CD4-positive, CD25-positive, alpha-beta regulatory T cell (primary cell): ENCODE data around the gene PAM16. TPM values are rescaled to one million over a fixed set of nuclear protein-coding genes. Genes with fewer than 3 reads are reported as not detected.

Experiments
- ATAC-seq, 2 donors: fragments of 150-1000 bp; cut with Tn5 transposase; one replicate each; pipeline ENCODE4 v1.10.0; 2021; ENCODE audit warnings: low read depth in 2 of 2, moderate number of reproducible peaks in 2 of 2, moderate library complexity in 1 of 2
- DNase-seq, 3 donors: peaks; one replicate each; pipeline versions ENCODE4 v3.0.0 to v3.0.0-alpha.2; 2012 to 2022; ENCODE audit warnings: mixed read lengths in 1 of 3
- H3K27ac ChIP-seq: one replicate; pipeline ENCODE4 v1.7.0; 2013; ENCODE audit warnings: mild to moderate bottlenecking, low read length; ENCODE audit not compliant: insufficient read depth, poor library complexity, severe bottlenecking
- H3K27me3 ChIP-seq: one replicate; pipeline ENCODE4 v1.7.0; 2013; ENCODE audit warnings: low read length; ENCODE audit not compliant: control insufficient read depth, insufficient read depth
- H3K36me3 ChIP-seq: one replicate; pipeline ENCODE4 v1.7.0; 2013; ENCODE audit warnings: mild to moderate bottlenecking, low read length, moderate library complexity; ENCODE audit not compliant: control insufficient read depth, insufficient read depth
- H3K4me1 ChIP-seq: 2 replicates; pipeline ENCODE4 v1.7.0; 2013; ENCODE audit warnings: mild to moderate bottlenecking, low read length; ENCODE audit not compliant: insufficient read depth, control insufficient read depth, poor library complexity, severe bottlenecking
- H3K4me3 ChIP-seq: one replicate; pipeline ENCODE4 v1.7.0; 2013; ENCODE audit warnings: low read depth, mild to moderate bottlenecking, low read length, moderate library complexity
- H3K9me3 ChIP-seq, 2 experiments: 1 replicate in 1 of 2; 2 replicates in 1 of 2; pipeline ENCODE4 v1.7.0; 2013; ENCODE audit warnings: low read length in 2 of 2, mild to moderate bottlenecking in 1 of 2, moderate library complexity in 1 of 2; ENCODE audit not compliant: control insufficient read depth in 2 of 2
- H3K27ac Mint-ChIP-seq, 3 donors: one replicate each; pipeline ENCODE4 v1.8.0; 2020 to 2022; ENCODE audit warnings: mild to moderate bottlenecking in 3 of 3, mixed read lengths in 3 of 3, moderate library complexity in 2 of 3
- H3K27me3 Mint-ChIP-seq: one replicate; pipeline ENCODE4 v1.8.0; 2022; ENCODE audit warnings: mild to moderate bottlenecking, mixed read lengths
- H3K36me3 Mint-ChIP-seq: one replicate; pipeline ENCODE4 v1.8.0; 2020; ENCODE audit warnings: mixed read lengths
- H3K4me1 Mint-ChIP-seq, 4 donors: one replicate each; pipeline ENCODE4 v1.8.0; 2020 to 2022; ENCODE audit warnings: mixed read lengths in 4 of 4, mild to moderate bottlenecking in 1 of 4
- H3K4me3 Mint-ChIP-seq, 4 donors: one replicate each; pipeline ENCODE4 v1.8.0; 2020 to 2022; ENCODE audit warnings: mild to moderate bottlenecking in 4 of 4, mixed read lengths in 4 of 4, moderate library complexity in 3 of 4
- H3K9me3 Mint-ChIP-seq, 7 donors: one replicate each; pipeline ENCODE4 v1.8.0; 2020 to 2022; ENCODE audit warnings: mixed read lengths in 7 of 7, mild to moderate bottlenecking in 3 of 7, moderate library complexity in 2 of 7
- polyA plus RNA-seq, 4 donors: library from polyadenylated mRNA; unstranded; fragments of 300-500 nt; fragmentation: Illumina TruSeq; gene quantifications; one replicate each; pipeline ENCODE4 v1.2.3, GENCODE V29; 2021
- total RNA-seq: library from RNA; stranded (reverse); gene quantifications from one replicate; pipeline ENCODE4 v1.2.3, GENCODE V29; 2022

PAM16 gene
- total and polyA plus RNA-seq, 5 donors from 2014 or later: 26.2 to 44.9 (median 39.6) TPM

DNA sequence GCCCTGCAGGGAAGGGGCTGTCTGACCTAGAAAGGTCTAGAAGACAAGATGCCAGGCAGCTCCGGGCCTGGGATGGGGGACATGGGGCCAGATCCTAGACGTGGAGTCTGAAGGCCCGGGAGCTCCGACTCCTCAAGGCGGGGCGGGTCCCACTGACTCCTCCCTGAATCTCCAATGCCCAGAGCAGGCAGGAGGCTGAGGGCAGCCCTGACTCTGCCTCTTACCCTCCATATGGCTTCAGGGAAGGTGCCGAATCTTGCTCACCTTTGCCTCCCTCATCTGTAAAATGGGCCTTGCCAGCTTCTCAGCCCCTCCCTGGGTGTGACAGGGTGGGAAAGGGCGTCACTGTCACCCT is 35.3 kb upstream of the PAM16 start:
- H3K36me3 Mint-ChIP-seq: peaks cover 7% of the 10 kb centered on the region
- ATAC-seq: no peak
- peaks cover 68% of the 10 kb centered on the region for H3K36me3 ChIP-seq

DNA sequence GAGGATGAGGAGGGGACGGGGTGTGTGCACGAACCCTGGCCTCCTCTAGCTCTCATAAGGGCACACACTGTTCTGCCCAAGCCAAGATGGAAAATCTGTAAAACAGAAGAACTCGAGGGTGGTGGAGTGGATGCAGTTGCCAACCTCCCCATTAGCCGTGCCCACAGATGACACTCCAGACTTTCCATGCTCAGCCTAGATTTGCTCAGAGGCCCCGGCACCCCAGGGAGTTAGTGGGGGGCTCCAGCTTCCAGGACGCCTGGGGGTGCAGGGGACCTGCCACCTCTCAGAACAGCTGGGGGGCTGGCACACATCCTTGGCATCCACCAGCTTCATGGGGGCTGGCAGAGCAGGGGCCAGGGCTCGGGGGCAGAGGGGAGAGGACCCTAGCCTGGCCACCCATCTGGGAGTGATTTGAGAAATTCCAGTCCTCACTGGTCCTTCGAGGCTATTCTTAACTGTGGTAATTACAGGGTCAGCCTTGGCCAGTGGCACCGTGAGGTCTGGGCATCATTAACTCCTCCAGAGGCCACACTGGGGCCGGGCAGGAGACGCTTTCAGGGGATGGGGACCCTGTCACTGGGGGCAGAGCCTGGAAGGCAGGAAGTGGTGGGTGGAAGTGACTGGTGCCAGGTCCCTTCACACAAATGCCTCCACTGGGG is 34.8 kb upstream of the PAM16 start:
- DNase-seq: no peak
- Histone ChIP-seq H3K4me3 (no peak overlapping the region), H3K27me3 (no peaks in the 10 kb centered on the region), H3K9me3 (no peaks in the 10 kb centered on the region), H3K4me1 (no peaks in the 10 kb centered on the region), H3K27ac (no peak overlapping the region), H3K36me3 (peaks cover 72% of the 10 kb centered on the region)
- ATAC-seq: no peak
- H3K27me3 Mint-ChIP-seq: no peaks in the 10 kb centered on the region
- peak overlapping the region in 1 of 3 donors; percentile 26 for H3K27ac Mint-ChIP-seq
- no peak overlapping the region for H3K4me3 Mint-ChIP-seq
- peaks cover 0 to 2% (median 0%) of the 10 kb centered on the region in 4 donors for H3K4me1 Mint-ChIP-seq
- H3K9me3 Mint-ChIP-seq: peaks cover 0 to 3% (median 0%) of the 10 kb centered on the region in 7 donors
- peaks cover 7% of the 10 kb centered on the region for H3K36me3 Mint-ChIP-seq

More for the DNA sequence above, 35.3 kb upstream of the PAM16 start:
- H3K27me3 Mint-ChIP-seq: no peaks in the 10 kb centered on the region
- no peaks in the 10 kb centered on the region for H3K4me1 ChIP-seq
- no peak overlapping the region for H3K27ac ChIP-seq
- no peak for DNase-seq
- H3K27me3 ChIP-seq: no peaks in the 10 kb centered on the region
- H3K4me1 Mint-ChIP-seq: peaks cover 0 to 2% (median 0%) of the 10 kb centered on the region in 4 donors
- peaks cover 0 to 2% (median 0%) of the 10 kb centered on the region in 7 donors for H3K9me3 Mint-ChIP-seq
- H3K9me3 ChIP-seq: no peaks in the 10 kb centered on the region
- H3K4me3 ChIP-seq: no peak overlapping the region
- H3K4me3 Mint-ChIP-seq: no peak overlapping the region
- H3K27ac Mint-ChIP-seq: peak overlapping the region in 1 of 3 donors; percentile 63

DNA sequence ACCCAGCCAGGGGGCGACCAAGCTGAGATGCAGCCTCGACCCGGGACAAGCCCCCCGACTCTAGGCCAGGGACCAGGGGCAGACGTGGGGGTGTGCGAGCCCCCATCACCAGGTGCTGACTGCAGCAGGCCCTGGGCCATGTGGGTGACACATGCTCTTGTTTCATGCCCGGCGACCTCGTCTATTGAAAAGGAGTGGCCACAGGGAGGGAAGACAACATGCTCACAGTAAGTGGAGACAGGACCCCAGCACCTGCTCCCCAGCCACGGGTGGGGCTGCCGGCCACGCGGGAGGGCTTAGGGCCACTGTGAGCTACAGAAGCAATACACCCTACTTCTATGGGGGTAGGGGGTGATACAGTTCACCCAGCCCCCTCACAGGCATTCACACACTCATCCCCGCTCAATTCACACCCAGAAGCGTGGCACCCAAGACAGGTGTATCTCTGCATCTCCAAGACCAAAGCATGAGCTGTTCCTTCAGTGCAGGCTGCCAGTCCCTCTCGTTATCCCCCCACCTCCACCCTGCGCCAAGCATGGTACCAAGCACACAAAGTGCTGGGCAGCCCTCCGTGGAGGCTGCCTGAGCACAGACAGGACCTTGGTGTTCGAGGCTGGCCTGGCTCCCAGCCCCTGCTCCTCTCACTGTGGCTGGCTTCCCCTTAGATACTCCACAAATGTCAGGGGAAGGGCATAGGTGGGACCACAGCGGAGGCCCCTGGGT is 34.1 kb upstream of the PAM16 start:
- no peaks in the 10 kb centered on the region for H3K9me3 ChIP-seq
- peaks cover under 1% of the 10 kb centered on the region for H3K4me1 ChIP-seq
- Mint-ChIP-seq H3K4me1 (peaks cover 0 to 2% (median 0%) of the 10 kb centered on the region in 4 donors), H3K36me3 (peaks cover 6% of the 10 kb centered on the region), H3K9me3 (peaks cover 0 to 3% (median 0%) of the 10 kb centered on the region in 7 donors), H3K27ac (peak overlapping the region in 2 of 3 donors; percentile 26 to 31), H3K4me3 (no peak overlapping the region), H3K27me3 (no peaks in the 10 kb centered on the region)
- DNase-seq: no peak
- no peak overlapping the region for H3K27ac ChIP-seq
- no peaks in the 10 kb centered on the region for H3K27me3 ChIP-seq
- ATAC-seq: no peak
- H3K36me3 ChIP-seq: peaks cover 72% of the 10 kb centered on the region
- no peak overlapping the region for H3K4me3 ChIP-seq

DNA sequence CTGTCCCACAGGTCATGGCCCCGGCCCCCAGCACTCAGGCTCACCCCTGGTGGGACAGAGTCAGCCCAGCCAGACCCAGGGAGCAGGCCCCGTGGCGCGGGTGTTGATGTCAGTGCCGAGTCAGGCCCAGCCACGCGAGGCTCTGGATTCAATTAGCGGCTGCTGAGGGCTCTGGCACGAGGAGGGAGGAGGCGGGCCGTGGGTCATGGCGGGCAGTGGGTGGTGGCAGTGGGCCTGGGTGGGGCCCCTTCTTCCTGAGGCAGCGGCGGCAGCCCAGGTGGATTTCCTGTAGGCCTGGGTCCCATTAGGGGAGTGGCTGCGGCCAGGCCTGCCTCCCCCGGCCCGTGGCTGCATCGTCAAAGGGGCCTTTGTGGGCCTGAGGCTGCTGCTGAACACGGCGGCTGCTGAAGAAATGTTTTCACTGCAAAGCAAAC is 33.4 kb upstream of the PAM16 start:
- Histone ChIP-seq H3K27ac (no peak overlapping the region), H3K4me1 (peaks cover 3% of the 10 kb centered on the region), H3K27me3 (no peaks in the 10 kb centered on the region), H3K36me3 (peaks cover 65% of the 10 kb centered on the region), H3K9me3 (no peaks in the 10 kb centered on the region), H3K4me3 (no peak overlapping the region)
- H3K27me3 Mint-ChIP-seq: no peaks in the 10 kb centered on the region
- H3K36me3 Mint-ChIP-seq: no peaks in the 10 kb centered on the region
- no peak overlapping the region for H3K27ac Mint-ChIP-seq
- no peak for DNase-seq
- H3K9me3 Mint-ChIP-seq: peaks cover 0 to 3% (median 0%) of the 10 kb centered on the region in 7 donors
- no peak overlapping the region for H3K4me3 Mint-ChIP-seq
- no peak for ATAC-seq
- peaks cover 0 to 2% (median 0%) of the 10 kb centered on the region in 4 donors for H3K4me1 Mint-ChIP-seq

DNA sequence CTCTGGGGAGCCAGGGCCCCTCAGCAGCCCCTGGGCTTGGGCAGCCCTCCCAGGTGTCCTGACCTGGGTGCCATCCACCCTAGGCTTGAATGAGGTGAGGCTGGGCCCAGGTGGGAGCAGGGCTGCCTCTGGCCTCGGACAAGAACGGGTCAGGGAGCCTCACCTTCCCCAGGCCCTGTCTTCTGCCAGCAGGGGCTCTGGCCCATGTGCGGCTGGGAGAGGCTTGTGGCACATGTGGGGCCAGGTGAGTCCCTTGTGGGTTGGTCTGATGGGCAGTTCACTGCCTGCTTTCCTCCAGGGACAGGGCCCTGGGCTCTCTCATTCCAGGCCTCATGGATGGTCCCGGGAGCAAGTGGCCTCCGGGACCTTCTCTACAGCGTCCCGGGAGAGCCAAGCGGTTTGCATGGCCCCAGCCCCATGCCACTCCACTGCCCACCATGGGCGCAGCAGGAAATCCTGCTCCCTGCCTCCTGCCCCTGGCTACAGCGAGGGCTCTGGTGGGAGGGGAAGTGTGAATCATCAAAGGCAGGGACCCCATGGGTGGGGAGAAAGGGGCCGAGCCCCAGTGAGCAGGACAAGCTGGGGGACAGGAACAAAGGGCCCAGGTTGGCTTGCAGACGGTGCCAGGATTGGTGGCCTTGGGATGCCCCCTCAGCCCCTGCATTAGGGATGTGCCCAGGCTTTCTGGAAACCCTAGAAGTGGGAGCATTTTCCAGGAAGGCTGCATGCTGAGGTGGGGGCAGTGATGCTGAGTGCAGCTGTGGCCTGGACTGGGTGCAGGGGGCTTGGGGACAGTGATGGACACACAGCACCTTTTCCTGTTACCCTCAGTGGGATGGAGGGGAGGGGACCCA is 32.7 kb upstream of the PAM16 start:
- Histone ChIP-seq H3K27me3 (no peaks in the 10 kb centered on the region), H3K27ac (no peak overlapping the region), H3K4me1 (peaks cover 3% of the 10 kb centered on the region), H3K9me3 (no peaks in the 10 kb centered on the region), H3K36me3 (peaks cover 62% of the 10 kb centered on the region), H3K4me3 (no peak overlapping the region)
- no peak for ATAC-seq
- peaks cover 0 to 3% (median 0%) of the 10 kb centered on the region in 7 donors for H3K9me3 Mint-ChIP-seq
- H3K4me3 Mint-ChIP-seq: no peak overlapping the region
- DNase-seq: no peak
- no peaks in the 10 kb centered on the region for H3K27me3 Mint-ChIP-seq
- H3K4me1 Mint-ChIP-seq: peaks cover 0 to 4% (median 0%) of the 10 kb centered on the region in 4 donors
- no peak overlapping the region for H3K27ac Mint-ChIP-seq
- no peaks in the 10 kb centered on the region for H3K36me3 Mint-ChIP-seq

DNA sequence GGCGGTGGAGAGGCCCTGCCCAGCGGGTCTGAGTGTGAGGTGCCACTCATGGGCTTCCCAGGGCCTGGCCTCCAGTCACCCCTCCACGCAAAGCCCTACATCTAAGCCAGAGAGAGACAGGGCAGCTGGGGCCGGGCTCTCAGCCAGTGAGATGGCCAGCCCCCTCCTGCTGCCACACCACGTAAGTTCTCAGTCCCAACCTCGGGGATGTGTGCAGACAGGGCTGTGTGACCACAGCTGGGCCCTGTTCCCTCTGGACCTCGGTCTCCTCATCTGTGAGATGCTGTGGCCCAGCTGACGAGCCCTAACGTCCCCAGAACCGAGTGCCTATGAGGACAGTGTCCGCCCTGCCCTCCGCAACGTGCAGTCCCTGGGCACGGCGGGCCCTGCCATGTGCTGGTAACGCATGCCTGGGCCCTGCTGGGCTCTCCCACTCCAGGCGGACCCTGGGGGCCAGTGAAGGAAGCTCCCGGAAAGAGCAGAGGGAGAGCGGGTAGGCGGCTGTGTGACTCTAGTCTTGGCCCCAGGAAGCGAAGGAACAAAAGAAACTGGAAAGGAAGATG is 31.8 kb upstream of the PAM16 start:
- Mint-ChIP-seq H3K27me3 (no peaks in the 10 kb centered on the region), H3K9me3 (peaks cover 0 to 3% (median 0%) of the 10 kb centered on the region in 7 donors), H3K27ac (no peak overlapping the region), H3K4me3 (no peak overlapping the region), H3K36me3 (no peaks in the 10 kb centered on the region), H3K4me1 (peaks cover 0 to 7% (median 0%) of the 10 kb centered on the region in 4 donors)
- DNase-seq (no peak), ATAC-seq (no peak)
- Histone ChIP-seq H3K27ac (no peak overlapping the region), H3K27me3 (no peaks in the 10 kb centered on the region), H3K4me1 (peaks cover 3% of the 10 kb centered on the region), H3K9me3 (no peaks in the 10 kb centered on the region), H3K4me3 (no peak overlapping the region), H3K36me3 (peaks cover 54% of the 10 kb centered on the region)
